GM18907 (cell line): ENCODE data around the gene ORC4.
"Not testable (repeated sequence)": the region's sequence is repeated elsewhere in the genome, so short reads cannot be mapped to it uniquely, and the experiment has no call there.

Experiments used
- ATAC-seq: cut with Tn5 transposase; IDR thresholded peaks from one replicate; pipeline ENCODE4 v1.9.1; 2021; ENCODE audit warnings: mild to moderate bottlenecking, moderate library complexity; ENCODE audit not compliant: unreplicated experiment

Gene ORC4

GRCh38 chr2:148021059-148021861, 723 bp upstream of the ORC4 start, which contains the start of gene MBD5:
TSS of gene MBD5 (plus strand) at chr2:148021091.
- peak; percentile 53 for ATAC-seq

GRCh38 chr2:148014616-148015015, 5.9 kb downstream of the ORC4 start:
- ATAC-seq = no peak

- no peak for ATAC-seq
Observed at GRCh38 chr2:148013876-148014275, 6.7 kb downstream of the ORC4 start.

GRCh38 chr2:148008411-148008810, 12.1 kb downstream of the ORC4 start:
- ATAC-seq = not testable (repeated sequence)

- ATAC-seq = no peak
Observed at GRCh38 chr2:148007219-148007900, 13.2 kb downstream of the ORC4 start.

- ATAC-seq = no peak
Observed at GRCh38 chr2:148006249-148007007, 14.1 kb downstream of the ORC4 start.

GRCh38 chr2:148002420-148002819, 18.1 kb downstream of the ORC4 start:
- ATAC-seq = not testable (repeated sequence)

GRCh38 chr2:148000095-148000494, 20.4 kb downstream of the ORC4 start:
- no peak for ATAC-seq

GRCh38 chr2:147999126-147999525, 21.4 kb downstream of the ORC4 start:
- no peak for ATAC-seq

GRCh38 chr2:147998203-147998602, 22.3 kb downstream of the ORC4 start:
- ATAC-seq = no peak

GRCh38 chr2:147996828-147997227, 23.7 kb downstream of the ORC4 start:
- no peak for ATAC-seq

GRCh38 chr2:147994965-147995364, 25.6 kb downstream of the ORC4 start:
- ATAC-seq = not testable (repeated sequence)

- ATAC-seq = peak; percentile 87
Observed at GRCh38 chr2:147989809-147990403, 30.6 kb downstream of the ORC4 start.

GRCh38 chr2:147989102-147989501, 31.4 kb downstream of the ORC4 start:
- ATAC-seq = no peak

- no peak for ATAC-seq
Observed at GRCh38 chr2:147980940-147981528, 39.5 kb downstream of the ORC4 start.

GRCh38 chr2:147977679-147978078, 42.9 kb downstream of the ORC4 start:
- ATAC-seq = no peak

GRCh38 chr2:147976102-147976501, 44.4 kb downstream of the ORC4 start:
- no peak for ATAC-seq

- no peak for ATAC-seq
Observed at GRCh38 chr2:147968571-147968970, 52.0 kb downstream of the ORC4 start.

GRCh38 chr2:147952118-147952517, 68.4 kb downstream of the ORC4 start:
- ATAC-seq = no peak

- ATAC-seq = no peak
Observed at GRCh38 chr2:147945660-147946059, 74.9 kb downstream of the ORC4 start.

GRCh38 chr2:147939313-147939712, 81.2 kb downstream of the ORC4 start:
- no peak for ATAC-seq
